ENCODE results near the gene OPTN. TPM values are rescaled to one million over a fixed set of nuclear protein-coding genes. Genes with fewer than 3 reads are reported as not detected.

Gene OPTN
- total and polyA plus RNA-seq, 11 donors = 88.2 to 191 (median 128) TPM

GRCh38 chr10:13087986-13088618 is 11.9 kb upstream of the OPTN start:
- DNase-seq (no peak), ATAC-seq (peak in 2 of 4 donors; percentile 47 to 52)
- Histone ChIP-seq H3K27ac (peak overlapping the region in 5 of 12 donors; percentile 14 to 40 (median 34)), H3K36me3 (no peaks in the 10 kb centered on the region), H3K4me1 (peaks cover 0 to 18% (median 0%) of the 10 kb centered on the region in 12 donors), H3K27me3 (no peaks in the 10 kb centered on the region), H3K9me3 (peaks cover 0 to 23% (median 14%) of the 10 kb centered on the region in 12 donors), H3K4me3 (no peak overlapping the region)
- intact Hi-C loops (cut with DNase I) = loop anchor here in 1 of 10 donors (5.0 kb wide), 1 partner anchor 51 kb away; no protein-coding TSS in a partner anchor
- 51 to 57% (median 52%) methylated on average over 7 of the region's 7 CpGs for WGBS, 4 donors
- TF ChIP-seq, protein P1, sequence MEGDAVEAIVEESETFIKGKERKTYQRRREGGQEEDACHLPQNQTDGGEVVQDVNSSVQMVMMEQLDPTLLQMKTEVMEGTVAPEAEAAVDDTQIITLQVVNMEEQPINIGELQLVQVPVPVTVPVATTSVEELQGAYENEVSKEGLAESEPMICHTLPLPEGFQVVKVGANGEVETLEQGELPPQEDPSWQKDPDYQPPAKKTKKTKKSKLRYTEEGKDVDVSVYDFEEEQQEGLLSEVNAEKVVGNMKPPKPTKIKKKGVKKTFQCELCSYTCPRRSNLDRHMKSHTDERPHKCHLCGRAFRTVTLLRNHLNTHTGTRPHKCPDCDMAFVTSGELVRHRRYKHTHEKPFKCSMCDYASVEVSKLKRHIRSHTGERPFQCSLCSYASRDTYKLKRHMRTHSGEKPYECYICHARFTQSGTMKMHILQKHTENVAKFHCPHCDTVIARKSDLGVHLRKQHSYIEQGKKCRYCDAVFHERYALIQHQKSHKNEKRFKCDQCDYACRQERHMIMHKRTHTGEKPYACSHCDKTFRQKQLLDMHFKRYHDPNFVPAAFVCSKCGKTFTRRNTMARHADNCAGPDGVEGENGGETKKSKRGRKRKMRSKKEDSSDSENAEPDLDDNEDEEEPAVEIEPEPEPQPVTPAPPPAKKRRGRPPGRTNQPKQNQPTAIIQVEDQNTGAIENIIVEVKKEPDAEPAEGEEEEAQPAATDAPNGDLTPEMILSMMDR (IDR thresholded peaks at IDR 0.05) = no peak
- TF ChIP-seq POLR2A (IDR thresholded peaks at IDR 0.05) = no peak

- 73 to 92% (median 80%) methylated on average over 4 of the region's 4 CpGs for WGBS, 4 donors
- Histone ChIP-seq H3K4me3 (no peak overlapping the region), H3K27me3 (no peaks in the 10 kb centered on the region), H3K36me3 (no peaks in the 10 kb centered on the region), H3K9me3 (peaks cover 0 to 11% (median 2%) of the 10 kb centered on the region in 12 donors), H3K4me1 (peaks cover 0 to 18% (median 0%) of the 10 kb centered on the region in 12 donors), H3K27ac (no peak overlapping the region)
- ATAC-seq = no peak
- intact Hi-C loops (cut with DNase I) = loop anchor here in 1 of 10 donors (5.0 kb wide), 1 partner anchor 52 kb away; no protein-coding TSS in a partner anchor
- no peak for TF ChIP-seq POLR2A (IDR thresholded peaks at IDR 0.05)
- TF ChIP-seq, protein P1 (IDR thresholded peaks at IDR 0.05) = no peak
- DNase-seq = no peak
Observed at GRCh38 chr10:13089345-13089744, 10.6 kb upstream of the OPTN start.

DNA sequence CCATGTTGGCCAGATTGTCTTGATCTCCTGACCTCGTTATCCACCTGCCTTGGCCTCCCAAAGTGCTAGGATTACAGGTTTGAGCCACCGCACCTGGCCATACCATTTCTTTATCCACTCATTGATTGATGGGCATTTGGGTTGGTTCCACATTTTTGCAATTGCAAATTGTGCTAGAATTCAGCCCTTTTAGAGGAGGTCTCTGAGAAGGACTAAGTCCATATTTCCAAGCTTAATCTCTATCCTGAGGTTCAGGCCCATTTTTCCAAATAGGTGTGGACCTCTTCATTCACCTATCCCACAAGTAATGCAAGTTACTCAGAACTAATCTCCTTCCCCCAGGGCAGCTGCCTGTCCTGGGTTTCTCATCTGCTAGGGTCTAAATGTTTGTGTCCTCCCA is 9.7 kb upstream of the OPTN start:
- DNase-seq (no peak), ATAC-seq (no peak)
- WGBS, 4 donors = 93 to 97% (median 95%) methylated on average over 2 of the region's 2 CpGs
- no peak overlapping the region for H3K27ac ChIP-seq
- TF ChIP-seq, protein P1 (IDR thresholded peaks at IDR 0.05) = no peak
- no peak for TF ChIP-seq POLR2A (IDR thresholded peaks at IDR 0.05)
- intact Hi-C loops (cut with DNase I) = loop anchor here in 3 of 10 donors (10.0 kb wide), 2 partner anchors 185 to 375 kb away; no protein-coding TSS in a partner anchor
- H3K27me3 ChIP-seq = no peaks in the 10 kb centered on the region
- no peaks in the 10 kb centered on the region for H3K36me3 ChIP-seq
- H3K9me3 ChIP-seq = peaks cover 0 to 1% (median 0%) of the 10 kb centered on the region in 12 donors
- H3K4me1 ChIP-seq = peaks cover 0 to 18% (median 0%) of the 10 kb centered on the region in 12 donors
- no peak overlapping the region for H3K4me3 ChIP-seq

DNA sequence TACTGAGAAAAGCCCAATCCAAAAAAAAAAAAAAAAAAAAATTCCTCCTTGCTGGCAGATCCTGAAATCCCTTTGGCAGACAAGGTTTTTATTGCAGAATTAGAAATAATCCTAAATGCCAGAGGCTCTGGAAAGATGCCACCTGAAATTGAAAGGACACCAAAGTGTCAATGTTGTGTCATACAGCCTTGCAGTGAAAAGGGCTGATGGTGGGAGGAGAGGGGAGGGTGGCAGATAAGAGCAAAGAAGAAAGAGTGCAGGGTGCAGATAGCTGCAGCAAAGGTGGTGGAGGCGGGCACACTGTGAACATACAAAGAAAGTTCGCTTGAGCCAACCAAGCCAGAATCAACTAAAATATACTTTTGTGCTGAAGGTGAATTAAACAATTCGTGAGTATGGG is 8.2 kb upstream of the OPTN start:
- Histone ChIP-seq H3K9me3 (no peaks in the 10 kb centered on the region), H3K27me3 (no peaks in the 10 kb centered on the region), H3K4me1 (peaks cover 0 to 18% (median 0%) of the 10 kb centered on the region in 12 donors), H3K27ac (peak overlapping the region in 4 of 12 donors; percentile 6 to 50 (median 22)), H3K36me3 (no peaks in the 10 kb centered on the region), H3K4me3 (no peak overlapping the region)
- TF ChIP-seq, protein P1 (IDR thresholded peaks at IDR 0.05) = no peak
- TF ChIP-seq POLR2A (IDR thresholded peaks at IDR 0.05) = no peak
- ATAC-seq = no peak
- DNase-seq = no peak
- intact Hi-C loops (cut with DNase I) = loop anchor here in 3 of 10 donors (10.0 kb wide), 2 partner anchors 187 to 377 kb away; no protein-coding TSS in a partner anchor
- WGBS, 4 donors = 78 to 84% (median 80%) methylated on average over 3 of the region's 3 CpGs
